Neutrophil (primary cell): ENCODE results near the gene MPDU1.

ENCODE experiments used
- H3K27ac ChIP-seq: fragments of 200-600 bp; sonication (generic); 2 replicates; pipeline ENCODE4 v1.5.1; 2016; ENCODE audit warnings: mild to moderate bottlenecking, moderate library complexity
- H3K27me3 ChIP-seq: fragments of 200-600 bp; sonication (generic); 2 replicates; pipeline ENCODE4 v1.6.0; 2016; ENCODE audit warnings: mild to moderate bottlenecking
- H3K36me3 ChIP-seq: fragments of 200-600 bp; sonication (generic); 2 replicates; pipeline ENCODE4 v1.5.1; 2017
- H3K4me1 ChIP-seq, 2 experiments: fragments of 200-600 bp in 1 of 2; sonication (generic) in 1 of 2; 1 replicate in 1 of 2; 2 replicates in 1 of 2; pipeline versions ENCODE4 v1.5.1 to v1.6.1; 2013 to 2016; ENCODE audit warnings: low read depth in 1 of 2, low read length in 1 of 2, mild to moderate bottlenecking in 1 of 2, moderate library complexity in 1 of 2; ENCODE audit not compliant: control insufficient read depth in 1 of 2, insufficient read depth in 1 of 2
- H3K4me3 ChIP-seq, 2 experiments: fragments of 200-600 bp in 1 of 2; sonication (generic) in 1 of 2; 1 replicate in 1 of 2; 2 replicates in 1 of 2; pipeline ENCODE4 v1.5.1; 2013 to 2016; ENCODE audit warnings: low read depth in 1 of 2, low read length in 1 of 2, mild to moderate bottlenecking in 1 of 2, moderate library complexity in 1 of 2
- H3K9me3 ChIP-seq: fragments of 200-600 bp; sonication (generic); 2 replicates; pipeline ENCODE4 v1.5.1; 2016
- CTCF ChIP-seq: fragments of 200-600 bp; sonication (generic); IDR thresholded peaks from 2 replicates; pipeline ENCODE4 v1.5.1; 2016; ENCODE audit warnings: antibody characterized with exemption

MPDU1 gene

GRCh38 chr17:7561589-7562207 lies 22.0 kb upstream of the MPDU1 start, which contains the start of gene SENP3:
Gene SENP3, plus strand, starts transcription at chr17:7561919. Its CDS starts 1,158 bp downstream, at chr17:7563077.
- Histone ChIP-seq H3K4me1 (peaks cover 55 to 61% of the 10 kb centered on the region in 2 experiments), H3K27ac (peak within 1 kb of the TSS; percentile 92), H3K36me3 (peaks cover 34% of the 10 kb centered on the region), H3K9me3 (no peaks in the 10 kb centered on the region), H3K4me3 (peak within 1 kb of the TSS; percentile 67 to 88), H3K27me3 (no peaks in the 10 kb centered on the region)
- TF ChIP-seq CTCF = peak; percentile 65

GRCh38 chr17:7562208-7562605 lies 21.4 kb upstream of the MPDU1 start:
- Histone ChIP-seq H3K36me3 (peaks cover 39% of the 10 kb centered on the region), H3K4me3 (peak overlapping the region; percentile 67 to 88)
- TF ChIP-seq CTCF = no peak

GRCh38 chr17:7563115-7563869 lies 20.4 kb upstream of the MPDU1 start:
- Histone ChIP-seq H3K4me1 (peaks cover 43 to 46% of the 10 kb centered on the region in 2 experiments), H3K9me3 (no peaks in the 10 kb centered on the region), H3K27ac (no peak overlapping the region), H3K36me3 (peaks cover 44% of the 10 kb centered on the region), H3K27me3 (no peaks in the 10 kb centered on the region), H3K4me3 (no peak overlapping the region)
- TF ChIP-seq CTCF = no peak

More at GRCh38 chr17:7562208-7562605, 21.4 kb upstream of the MPDU1 start:
- peak overlapping the region; percentile 92 for H3K27ac ChIP-seq
- peaks cover 54 to 57% of the 10 kb centered on the region in 2 experiments for H3K4me1 ChIP-seq
- no peaks in the 10 kb centered on the region for H3K9me3 ChIP-seq
- no peaks in the 10 kb centered on the region for H3K27me3 ChIP-seq

GRCh38 chr17:7569571-7569970 lies 14.1 kb upstream of the MPDU1 start:
- Histone ChIP-seq H3K36me3 (peaks cover 39% of the 10 kb centered on the region), H3K27me3 (no peaks in the 10 kb centered on the region)

GRCh38 chr17:7570351-7570750 lies 13.3 kb upstream of the MPDU1 start:
- H3K4me3 ChIP-seq = no peak overlapping the region
- H3K27me3 ChIP-seq = no peaks in the 10 kb centered on the region
- H3K4me1 ChIP-seq = peaks cover 29 to 31% of the 10 kb centered on the region in 2 experiments
- peak overlapping the region; percentile 92 for H3K27ac ChIP-seq
- no peaks in the 10 kb centered on the region for H3K9me3 ChIP-seq
- TF ChIP-seq CTCF = no peak
- H3K36me3 ChIP-seq = peaks cover 39% of the 10 kb centered on the region

More at GRCh38 chr17:7569571-7569970, 14.1 kb upstream of the MPDU1 start:
- TF ChIP-seq CTCF = no peak
- Histone ChIP-seq H3K9me3 (no peaks in the 10 kb centered on the region), H3K4me3 (no peak overlapping the region), H3K27ac (peak overlapping the region; percentile 9), H3K4me1 (peaks cover 21 to 23% of the 10 kb centered on the region in 2 experiments)
